Measurements from ENCODE around the gene RIMOC1. TPM values are rescaled to one million over a fixed set of nuclear protein-coding genes. Genes with fewer than 3 reads are reported as not detected.
A peak's percentile ranks its signal among the peaks of the same experiment; 100 is the strongest.

RIMOC1 gene
- total RNA-seq, 1 experiment from 2014 or later: 30.5 TPM

DNA sequence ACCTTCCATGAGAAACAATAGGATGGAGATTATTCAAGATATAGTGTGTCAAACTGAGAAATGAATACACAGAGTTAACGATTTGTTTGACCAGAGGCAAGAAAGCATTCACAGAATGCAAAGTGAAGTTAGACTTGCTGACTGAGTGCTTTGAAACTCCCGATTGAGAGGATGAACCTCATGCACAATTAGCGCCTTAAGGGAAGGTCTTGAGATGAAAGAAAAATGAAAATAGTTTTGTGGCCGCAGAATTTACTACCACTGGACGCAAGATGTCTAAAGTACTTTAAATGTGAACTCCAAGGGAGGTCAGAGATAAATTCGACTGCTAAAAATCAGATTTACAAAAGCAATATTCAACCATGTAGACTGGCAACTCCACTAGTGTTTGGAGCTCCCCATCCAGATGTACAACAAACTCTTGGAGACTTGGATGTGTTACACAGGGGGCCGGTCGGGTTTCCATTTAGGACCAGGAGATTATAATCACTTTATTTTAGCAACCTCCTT lies 707 bp upstream of the RIMOC1 start:
- POLR2A ChIA-PET: interaction anchor here (1.0 to 2.3 kb wide), 3 partner anchors 22 to 34 kb away, joined by 3 to 7 read pairs (median 5); partner anchors contain the start of genes FBXO4 and OXCT1

DNA sequence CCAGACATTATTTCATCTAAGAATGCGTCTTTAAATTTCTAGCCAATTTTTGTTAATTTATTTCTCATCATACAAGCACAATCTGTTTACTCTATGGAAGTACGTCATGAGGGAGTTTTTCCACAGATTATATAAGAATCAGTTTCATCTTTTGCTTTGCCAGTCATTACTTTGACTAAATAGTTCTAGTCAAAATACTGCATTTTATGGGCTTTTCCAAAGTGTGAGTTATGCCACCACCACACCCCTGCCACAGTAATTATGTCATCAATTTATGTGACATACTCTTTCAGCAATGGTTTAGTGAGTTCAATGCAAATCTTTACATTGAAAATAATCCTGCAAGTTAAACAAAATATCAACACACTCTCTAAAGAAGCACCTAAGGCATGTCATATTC lies 2.0 kb downstream of the RIMOC1 start:
- ATAC-seq (no peak), DNase-seq (ENCODE audit: low spot score) (no peak)
- ChIA-PET POLR2A (no interaction called here), CTCF (no interaction called here)
- H3K27me3 Mint-ChIP-seq (ENCODE audit: low read depth): peaks cover 7% of the 10 kb centered on the region
- H3K9me3 Mint-ChIP-seq: peaks cover 3% of the 10 kb centered on the region; the same call in 1 of the 2 replicates
- TF ChIP-seq ESRRA (CRISPR knock-in tag; IDR thresholded peaks at IDR 0.05; ENCODE audit: borderline replicate concordance) (no peak), TEAD4 (CRISPR knock-in tag; IDR thresholded peaks at IDR 0.05) (no peak), SP1 (CRISPR knock-in tag; conservative IDR thresholded peaks at IDR 0.05) (no peak), CREM (CRISPR knock-in tag; IDR thresholded peaks at IDR 0.05) (no peak), SMAD3 (CRISPR knock-in tag; IDR thresholded peaks at IDR 0.05; ENCODE audit: borderline replicate concordance) (no peak), FOXK1 (CRISPR knock-in tag; IDR thresholded peaks at IDR 0.05) (no peak), NFATC4 (CRISPR knock-in tag; IDR thresholded peaks at IDR 0.05) (no peak), NR3C1 (CRISPR knock-in tag; conservative IDR thresholded peaks at IDR 0.05; ENCODE audit: low read depth) (no peak), TP53 (CRISPR knock-in tag; IDR thresholded peaks at IDR 0.05) (no peak), PRRX2 (CRISPR knock-in tag; IDR thresholded peaks at IDR 0.05) (no peak), HMGA2 (CRISPR knock-in tag; IDR thresholded peaks at IDR 0.05) (no peak), ZNF263 (CRISPR knock-in tag; IDR thresholded peaks at IDR 0.05; ENCODE audit: low read depth) (no peak)
- TF ChIP-seq, protein P1, sequence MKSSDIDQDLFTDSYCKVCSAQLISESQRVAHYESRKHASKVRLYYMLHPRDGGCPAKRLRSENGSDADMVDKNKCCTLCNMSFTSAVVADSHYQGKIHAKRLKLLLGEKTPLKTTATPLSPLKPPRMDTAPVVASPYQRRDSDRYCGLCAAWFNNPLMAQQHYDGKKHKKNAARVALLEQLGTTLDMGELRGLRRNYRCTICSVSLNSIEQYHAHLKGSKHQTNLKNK (CRISPR knock-in tag; IDR thresholded peaks at IDR 0.05): no peak
- TF ChIP-seq, protein P2, sequence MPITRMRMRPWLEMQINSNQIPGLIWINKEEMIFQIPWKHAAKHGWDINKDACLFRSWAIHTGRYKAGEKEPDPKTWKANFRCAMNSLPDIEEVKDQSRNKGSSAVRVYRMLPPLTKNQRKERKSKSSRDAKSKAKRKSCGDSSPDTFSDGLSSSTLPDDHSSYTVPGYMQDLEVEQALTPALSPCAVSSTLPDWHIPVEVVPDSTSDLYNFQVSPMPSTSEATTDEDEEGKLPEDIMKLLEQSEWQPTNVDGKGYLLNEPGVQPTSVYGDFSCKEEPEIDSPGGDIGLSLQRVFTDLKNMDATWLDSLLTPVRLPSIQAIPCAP (CRISPR knock-in tag; IDR thresholded peaks at IDR 0.05): no peak
- TF ChIP-seq, protein P3, sequence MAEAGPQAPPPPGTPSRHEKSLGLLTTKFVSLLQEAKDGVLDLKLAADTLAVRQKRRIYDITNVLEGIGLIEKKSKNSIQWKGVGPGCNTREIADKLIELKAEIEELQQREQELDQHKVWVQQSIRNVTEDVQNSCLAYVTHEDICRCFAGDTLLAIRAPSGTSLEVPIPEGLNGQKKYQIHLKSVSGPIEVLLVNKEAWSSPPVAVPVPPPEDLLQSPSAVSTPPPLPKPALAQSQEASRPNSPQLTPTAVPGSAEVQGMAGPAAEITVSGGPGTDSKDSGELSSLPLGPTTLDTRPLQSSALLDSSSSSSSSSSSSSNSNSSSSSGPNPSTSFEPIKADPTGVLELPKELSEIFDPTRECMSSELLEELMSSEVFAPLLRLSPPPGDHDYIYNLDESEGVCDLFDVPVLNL (CRISPR knock-in tag; IDR thresholded peaks at IDR 0.05; ENCODE audit: borderline replicate concordance, low read depth): no peak
- TF ChIP-seq, protein P4, sequence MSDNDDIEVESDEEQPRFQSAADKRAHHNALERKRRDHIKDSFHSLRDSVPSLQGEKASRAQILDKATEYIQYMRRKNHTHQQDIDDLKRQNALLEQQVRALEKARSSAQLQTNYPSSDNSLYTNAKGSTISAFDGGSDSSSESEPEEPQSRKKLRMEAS (CRISPR knock-in tag; IDR thresholded peaks at IDR 0.05): no peak
- H3K36me3 Mint-ChIP-seq: peaks cover 28% of the 10 kb centered on the region
- no peak overlapping the region for H3K27ac Mint-ChIP-seq
- peaks cover 17% of the 10 kb centered on the region for H3K4me1 Mint-ChIP-seq
- no peak overlapping the region for H3K4me3 Mint-ChIP-seq

More for the DNA sequence above, 707 bp upstream of the RIMOC1 start:
- H3K4me3 Mint-ChIP-seq: peak overlapping the region; percentile 99
- peaks cover 3% of the 10 kb centered on the region; the same call in 1 of the 2 replicates for H3K9me3 Mint-ChIP-seq
- CTCF ChIA-PET: interaction anchor here (0.6 to 1.9 kb wide), 4 partner anchors 47 to 1394 kb away, joined by 3 to 13 read pairs (median 8); no protein-coding TSS in a partner anchor
- TF ChIP-seq, protein P4 (CRISPR knock-in tag; IDR thresholded peaks at IDR 0.05): no peak
- TF ChIP-seq, protein P5, sequence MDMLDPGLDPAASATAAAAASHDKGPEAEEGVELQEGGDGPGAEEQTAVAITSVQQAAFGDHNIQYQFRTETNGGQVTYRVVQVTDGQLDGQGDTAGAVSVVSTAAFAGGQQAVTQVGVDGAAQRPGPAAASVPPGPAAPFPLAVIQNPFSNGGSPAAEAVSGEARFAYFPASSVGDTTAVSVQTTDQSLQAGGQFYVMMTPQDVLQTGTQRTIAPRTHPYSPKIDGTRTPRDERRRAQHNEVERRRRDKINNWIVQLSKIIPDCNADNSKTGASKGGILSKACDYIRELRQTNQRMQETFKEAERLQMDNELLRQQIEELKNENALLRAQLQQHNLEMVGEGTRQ (CRISPR knock-in tag; IDR thresholded peaks at IDR 0.05): no peak
- TF ChIP-seq ZNF263 (CRISPR knock-in tag; IDR thresholded peaks at IDR 0.05; ENCODE audit: low read depth) (no peak), MYBL2 (CRISPR knock-in tag; IDR thresholded peaks at IDR 0.05) (no peak), TP53 (CRISPR knock-in tag; IDR thresholded peaks at IDR 0.05) (no peak), ZBTB21 (CRISPR knock-in tag; IDR thresholded peaks at IDR 0.05; ENCODE audit: borderline replicate concordance) (no peak)
- TF ChIP-seq, protein P6, sequence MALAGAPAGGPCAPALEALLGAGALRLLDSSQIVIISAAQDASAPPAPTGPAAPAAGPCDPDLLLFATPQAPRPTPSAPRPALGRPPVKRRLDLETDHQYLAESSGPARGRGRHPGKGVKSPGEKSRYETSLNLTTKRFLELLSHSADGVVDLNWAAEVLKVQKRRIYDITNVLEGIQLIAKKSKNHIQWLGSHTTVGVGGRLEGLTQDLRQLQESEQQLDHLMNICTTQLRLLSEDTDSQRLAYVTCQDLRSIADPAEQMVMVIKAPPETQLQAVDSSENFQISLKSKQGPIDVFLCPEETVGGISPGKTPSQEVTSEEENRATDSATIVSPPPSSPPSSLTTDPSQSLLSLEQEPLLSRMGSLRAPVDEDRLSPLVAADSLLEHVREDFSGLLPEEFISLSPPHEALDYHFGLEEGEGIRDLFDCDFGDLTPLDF (CRISPR knock-in tag; IDR thresholded peaks at IDR 0.05): no peak
- TF ChIP-seq, protein P2 (CRISPR knock-in tag; IDR thresholded peaks at IDR 0.05): no peak
- H3K27me3 Mint-ChIP-seq (ENCODE audit: low read depth): peaks cover 7% of the 10 kb centered on the region
- peaks cover 14% of the 10 kb centered on the region for H3K36me3 Mint-ChIP-seq
- ATAC-seq (no peak), DNase-seq (ENCODE audit: low spot score) (no peak)
- H3K27ac Mint-ChIP-seq: peak overlapping the region; percentile 68
- peaks cover 17% of the 10 kb centered on the region for H3K4me1 Mint-ChIP-seq
